ENCODE data around the gene CCPG1. TPM values are rescaled to one million over a fixed set of nuclear protein-coding genes. Genes with fewer than 3 reads are reported as not detected.

The CCPG1 gene
- total RNA-seq, 1 donor from 2014 or later, result 44.5 TPM

DNA sequence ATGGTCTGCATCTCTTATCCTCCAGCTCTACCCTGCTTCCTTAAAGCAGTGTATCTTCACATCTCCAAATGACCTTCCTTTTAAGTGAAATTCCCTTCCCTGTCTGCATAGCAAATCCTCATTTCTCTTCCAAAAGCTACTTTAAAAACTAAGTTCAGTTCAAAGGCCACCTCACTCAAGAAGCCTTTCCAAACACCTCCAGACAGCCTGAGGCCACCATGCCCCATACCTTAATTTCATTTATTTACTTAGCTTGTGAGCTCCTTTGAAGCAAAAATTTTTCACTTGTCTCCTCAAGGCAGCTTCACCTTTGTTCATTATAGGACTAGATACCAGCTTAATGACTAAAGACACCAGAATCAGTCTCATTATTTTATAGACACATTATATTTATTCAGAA lies 49.7 kb downstream of the CCPG1 start:
- no peak for DNase-seq (ENCODE audit: low spot score in 2 of 2)
- no peaks in the 10 kb centered on the region for H3K9me3 ChIP-seq
- no peak for TF ChIP-seq CTCF (IDR thresholded peaks at IDR 0.05)
- no peaks in the 10 kb centered on the region for H3K4me1 ChIP-seq
- peaks cover 9 to 20% of the 10 kb centered on the region in 2 donors for H3K36me3 ChIP-seq
- no peak overlapping the region for H3K27ac ChIP-seq
- intact Hi-C loops (cut with DNase I), result no loop called here
- H3K27me3 ChIP-seq, result no peaks in the 10 kb centered on the region
- no peak overlapping the region for H3K4me3 ChIP-seq

- Histone ChIP-seq H3K4me3 (no peak overlapping the region), H3K4me1 (no peaks in the 10 kb centered on the region), H3K27me3 (no peaks in the 10 kb centered on the region), H3K36me3 (peaks cover 4 to 13% of the 10 kb centered on the region in 2 donors), H3K27ac (no peak overlapping the region), H3K9me3 (no peaks in the 10 kb centered on the region)
- no peak for DNase-seq (ENCODE audit: low spot score in 2 of 2)
- TF ChIP-seq CTCF (IDR thresholded peaks at IDR 0.05), result no peak
- intact Hi-C loops (cut with DNase I), result no loop called here
Measured at GRCh38 chr15:55357774-55358173, 50.4 kb downstream of the CCPG1 start.

- no peak overlapping the region for H3K4me3 ChIP-seq
- no peaks in the 10 kb centered on the region for H3K4me1 ChIP-seq
- no peak for DNase-seq (ENCODE audit: low spot score in 2 of 2)
- H3K9me3 ChIP-seq, result no peaks in the 10 kb centered on the region
- H3K27me3 ChIP-seq, result no peaks in the 10 kb centered on the region
- no peak for TF ChIP-seq CTCF (IDR thresholded peaks at IDR 0.05)
- peaks cover 0 to 11% of the 10 kb centered on the region in 2 donors for H3K36me3 ChIP-seq
- intact Hi-C loops (cut with DNase I), result no loop called here
- no peak overlapping the region for H3K27ac ChIP-seq
Measured at GRCh38 chr15:55356985-55357585, 51.1 kb downstream of the CCPG1 start.

DNA sequence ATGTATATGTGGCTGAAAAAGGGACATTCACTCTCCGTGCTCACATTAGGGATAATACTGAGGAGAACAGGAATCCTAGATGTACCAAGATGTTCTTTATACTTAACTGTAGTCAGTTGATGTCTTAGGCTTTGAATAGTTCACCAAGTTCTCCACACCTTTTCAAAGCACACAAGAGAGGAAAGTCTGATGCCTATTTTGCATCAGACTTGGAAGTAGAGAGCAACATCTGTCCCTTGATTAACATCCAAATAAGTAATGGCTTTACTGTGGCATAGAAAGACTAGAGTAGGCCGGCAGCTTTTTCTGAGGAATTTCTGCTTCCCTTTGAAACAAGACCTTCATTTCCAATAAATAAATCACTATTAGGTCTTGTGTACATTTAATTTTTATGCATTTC lies 55.1 kb downstream of the CCPG1 start:
- Histone ChIP-seq H3K9me3 (no peaks in the 10 kb centered on the region), H3K27ac (no peak overlapping the region), H3K27me3 (no peaks in the 10 kb centered on the region), H3K4me1 (no peaks in the 10 kb centered on the region), H3K36me3 (peaks cover 5 to 16% of the 10 kb centered on the region in 2 donors), H3K4me3 (no peak overlapping the region)
- no peak for DNase-seq (ENCODE audit: low spot score in 2 of 2)
- intact Hi-C loops (cut with DNase I), result no loop called here
- TF ChIP-seq CTCF (IDR thresholded peaks at IDR 0.05), result no peak

DNA sequence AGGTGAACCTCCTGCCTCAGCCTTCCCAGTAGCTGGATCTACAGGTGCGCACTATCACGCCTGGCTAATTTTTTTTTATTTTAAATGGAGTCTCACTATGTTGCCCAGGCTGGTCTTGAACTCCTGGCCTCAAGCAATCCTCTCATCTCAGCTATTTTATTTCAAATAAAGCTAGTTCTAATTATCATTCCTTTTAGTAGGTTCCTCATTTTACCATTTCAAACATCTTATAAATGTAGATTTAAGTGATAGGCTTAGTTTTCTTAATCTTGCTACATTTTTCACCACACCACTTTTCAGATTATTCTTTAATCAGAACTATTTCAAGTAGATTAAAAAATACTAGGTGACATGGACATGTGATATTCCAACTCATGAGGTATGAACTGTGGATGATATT lies 58.9 kb downstream of the CCPG1 start:
- no peak for TF ChIP-seq CTCF (IDR thresholded peaks at IDR 0.05)
- Histone ChIP-seq H3K9me3 (no peaks in the 10 kb centered on the region), H3K27me3 (no peaks in the 10 kb centered on the region), H3K27ac (no peak overlapping the region), H3K4me3 (no peak overlapping the region), H3K36me3 (peaks cover 5% of the 10 kb centered on the region in 2 donors), H3K4me1 (peaks cover 1 to 2% of the 10 kb centered on the region in 2 donors)
- no peak for DNase-seq (ENCODE audit: low spot score in 2 of 2)
- intact Hi-C loops (cut with DNase I), result no loop called here

Measured in ascending aorta (tissue), 2 donors.